Large intestine (tissue), 3 donors: ENCODE data around the gene MROH7. TPM values are rescaled to one million over a fixed set of nuclear protein-coding genes. Genes with fewer than 3 reads are reported as not detected.

Source experiments
- DNase-seq, 2 donors: peaks; one replicate each; pipeline versions ENCODE4 v3.0.0 to v3.0.0-alpha.2; 2013
- H3K27ac ChIP-seq: one replicate; pipeline ENCODE4 v1.5.1; 2013; ENCODE audit warnings: low read length
- H3K27me3 ChIP-seq: 2 replicates; pipeline ENCODE4 v1.6.1; 2013; ENCODE audit warnings: low read length; ENCODE audit not compliant: control insufficient read depth, insufficient read depth
- H3K36me3 ChIP-seq: 2 replicates; pipeline ENCODE4 v1.6.1; 2013; ENCODE audit warnings: low read length; ENCODE audit not compliant: control insufficient read depth, insufficient read depth
- H3K4me1 ChIP-seq: one replicate; pipeline ENCODE4 v1.6.1; 2013; ENCODE audit warnings: low read length; ENCODE audit not compliant: control insufficient read depth, insufficient read depth
- H3K4me3 ChIP-seq: one replicate; pipeline ENCODE4 v1.5.1; 2013; ENCODE audit warnings: low read length
- H3K9me3 ChIP-seq: one replicate; pipeline ENCODE4 v1.6.1; 2013; ENCODE audit warnings: mild to moderate bottlenecking, low read depth, low read length, moderate library complexity; ENCODE audit not compliant: control insufficient read depth
- WGBS: methylation state at CpG from one replicate; pipeline ENCODE4 v1.1.5; 2013; ENCODE audit warnings: low lambda C conversion rate; ENCODE audit not compliant: insufficient coverage; 5-methylcytosine and 5-hydroxymethylcytosine counted together
- polyA plus RNA-seq: library from polyadenylated mRNA; unstranded; fragments of 120-200 nt; gene quantifications from one replicate; pipeline ENCODE4 v1.2.1, GENCODE V29; 2013

Gene MROH7
- polyA plus RNA-seq, 1 donor = 25.1 TPM

DNA sequence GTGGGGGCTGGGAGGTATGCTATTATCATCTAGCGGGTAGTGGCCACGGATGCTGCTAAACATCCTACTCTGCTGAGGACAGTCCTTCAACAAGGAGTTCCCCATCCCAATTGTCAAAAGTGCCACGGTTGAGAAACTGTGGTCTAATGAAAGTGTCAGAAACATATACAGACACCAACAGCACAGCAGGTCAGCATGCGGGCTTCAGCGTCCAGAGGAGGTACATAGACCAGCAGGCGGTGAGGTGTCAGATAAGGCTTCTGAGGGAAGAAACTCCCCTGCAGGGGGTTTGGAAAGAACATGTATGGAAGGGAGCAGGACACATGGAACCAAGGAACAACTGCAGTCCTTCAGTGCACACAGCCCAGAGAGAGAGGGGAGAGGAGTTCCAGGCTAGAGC lies 69.3 kb downstream of the MROH7 start:
- no peak overlapping the region for H3K27ac ChIP-seq
- H3K36me3 ChIP-seq = peaks cover 2% of the 10 kb centered on the region
- DNase-seq = no peak
- no peak overlapping the region for H3K4me3 ChIP-seq
- peaks cover 7% of the 10 kb centered on the region for H3K4me1 ChIP-seq
- no CpG with 5 or more reads among the region's 6 CpGs for WGBS
- no peaks in the 10 kb centered on the region for H3K9me3 ChIP-seq
- no peaks in the 10 kb centered on the region for H3K27me3 ChIP-seq

DNA sequence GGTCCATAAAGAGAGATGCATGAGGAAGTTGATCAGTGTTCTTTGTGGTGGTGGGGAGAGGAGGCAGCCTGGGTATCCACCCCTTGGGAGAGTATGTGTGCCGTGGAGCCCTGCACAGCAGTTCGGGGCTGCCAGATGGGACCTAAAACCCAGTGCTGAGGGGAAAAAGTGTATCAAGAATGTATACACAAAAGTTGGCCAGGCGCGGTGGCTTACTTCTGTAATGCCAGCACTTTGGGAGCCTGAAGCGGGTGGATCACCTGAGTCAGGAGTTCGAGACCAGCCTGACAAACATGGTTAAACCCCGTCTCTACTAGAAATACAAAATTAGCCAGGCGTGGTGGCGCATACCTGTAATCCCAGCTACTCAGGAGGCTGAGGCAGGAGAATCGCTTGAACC lies 70.0 kb downstream of the MROH7 start:
- no peaks in the 10 kb centered on the region for H3K27me3 ChIP-seq
- H3K4me1 ChIP-seq = peaks cover 7% of the 10 kb centered on the region
- H3K4me3 ChIP-seq = no peak overlapping the region
- no CpG with 5 or more reads among the region's 10 CpGs for WGBS
- DNase-seq = no peak
- H3K36me3 ChIP-seq = no peaks in the 10 kb centered on the region
- no peaks in the 10 kb centered on the region for H3K9me3 ChIP-seq
- no peak overlapping the region for H3K27ac ChIP-seq

DNA sequence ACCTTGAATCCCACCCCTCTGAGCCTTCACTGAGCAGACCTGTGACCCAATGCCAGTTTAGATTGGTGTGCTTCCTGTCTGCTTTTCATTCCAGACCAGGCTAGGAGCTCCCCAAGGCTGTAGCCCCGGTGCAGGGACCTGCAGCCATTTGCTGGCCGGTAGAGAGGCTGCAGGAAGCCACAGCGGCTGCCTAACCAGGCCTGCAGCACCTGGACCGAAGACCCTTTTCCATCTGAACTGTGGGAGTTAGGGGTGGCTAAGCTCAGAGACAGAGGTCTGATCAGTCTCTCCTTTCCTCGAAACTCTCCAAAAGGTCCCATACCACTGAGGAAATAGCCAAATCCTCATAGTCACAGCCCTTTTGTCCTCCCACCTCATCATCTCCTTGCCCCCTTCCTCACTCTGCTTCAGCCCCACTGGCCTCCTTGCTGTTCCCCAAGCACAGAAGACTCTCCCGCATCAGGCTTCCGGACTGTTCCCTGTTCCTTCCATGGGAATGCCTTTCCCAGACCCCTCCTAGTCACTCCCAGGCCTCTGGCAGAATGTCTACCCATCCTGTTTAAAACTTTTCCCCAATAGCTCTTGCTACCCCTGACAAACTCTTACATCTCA lies 73.4 kb downstream of the MROH7 start:
- DNase-seq = no peak
- no peaks in the 10 kb centered on the region for H3K9me3 ChIP-seq
- no peak overlapping the region for H3K27ac ChIP-seq
- H3K27me3 ChIP-seq = no peaks in the 10 kb centered on the region
- peaks cover 7% of the 10 kb centered on the region for H3K4me1 ChIP-seq
- WGBS = 60% methylated on average over 1 of the region's 7 CpGs
- peak overlapping the region; percentile 79 for H3K4me3 ChIP-seq
- H3K36me3 ChIP-seq = peaks cover 20% of the 10 kb centered on the region

DNA sequence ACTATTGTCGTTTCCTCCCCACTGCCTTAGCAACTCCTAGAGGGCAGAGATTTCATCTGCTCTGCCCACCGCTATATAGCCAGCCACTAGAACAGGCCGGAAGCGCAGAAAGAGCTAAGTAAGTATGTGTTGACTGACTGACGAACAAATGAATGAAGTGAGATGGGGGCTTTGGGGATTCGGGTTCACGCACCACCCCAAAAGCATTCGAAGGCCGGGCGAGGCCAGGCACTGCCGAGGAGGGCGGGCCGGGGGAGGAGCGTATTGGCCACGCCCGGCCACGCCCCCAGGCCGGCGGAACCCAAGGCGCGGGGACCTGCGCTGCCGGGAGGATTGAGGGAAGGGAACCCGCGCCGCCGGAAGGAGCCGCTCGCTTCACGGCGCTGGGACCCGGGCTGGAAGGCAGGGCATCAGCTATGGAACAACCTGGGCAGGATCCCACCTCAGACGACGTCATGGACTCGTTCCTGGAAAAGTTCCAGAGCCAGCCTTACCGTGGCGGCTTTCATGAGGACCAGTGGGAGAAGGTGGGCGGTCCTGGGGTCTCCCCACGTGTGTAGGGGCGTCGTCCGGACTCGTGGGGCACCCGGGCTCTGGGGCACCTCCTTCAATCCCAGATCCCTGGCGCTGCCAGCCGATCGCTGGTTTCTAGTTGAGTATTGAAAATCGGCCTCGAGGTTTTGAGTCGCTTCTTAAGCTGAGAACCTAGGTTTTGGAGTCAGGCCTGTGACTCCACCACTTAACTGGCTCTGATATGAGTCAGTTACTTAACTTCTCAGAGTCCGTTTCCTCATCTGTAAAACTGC lies 74.1 kb downstream of the MROH7 start, which contains the start of gene TTC4:
TTC4 (plus strand) TSS at position 369 of the 806 bp plus-strand sequence; CDS start at position 417, 48 bp downstream.
- no CpG with 5 or more reads among the region's 51 CpGs for WGBS
- Histone ChIP-seq H3K4me1 (peaks cover 7% of the 10 kb centered on the region), H3K36me3 (peaks cover 23% of the 10 kb centered on the region), H3K27me3 (no peaks in the 10 kb centered on the region), H3K27ac (peak within 1 kb of the TSS; percentile 71), H3K9me3 (no peaks in the 10 kb centered on the region), H3K4me3 (peak within 1 kb of the TSS; percentile 79)
- DNase-seq = peak; percentile 72 to 91

DNA sequence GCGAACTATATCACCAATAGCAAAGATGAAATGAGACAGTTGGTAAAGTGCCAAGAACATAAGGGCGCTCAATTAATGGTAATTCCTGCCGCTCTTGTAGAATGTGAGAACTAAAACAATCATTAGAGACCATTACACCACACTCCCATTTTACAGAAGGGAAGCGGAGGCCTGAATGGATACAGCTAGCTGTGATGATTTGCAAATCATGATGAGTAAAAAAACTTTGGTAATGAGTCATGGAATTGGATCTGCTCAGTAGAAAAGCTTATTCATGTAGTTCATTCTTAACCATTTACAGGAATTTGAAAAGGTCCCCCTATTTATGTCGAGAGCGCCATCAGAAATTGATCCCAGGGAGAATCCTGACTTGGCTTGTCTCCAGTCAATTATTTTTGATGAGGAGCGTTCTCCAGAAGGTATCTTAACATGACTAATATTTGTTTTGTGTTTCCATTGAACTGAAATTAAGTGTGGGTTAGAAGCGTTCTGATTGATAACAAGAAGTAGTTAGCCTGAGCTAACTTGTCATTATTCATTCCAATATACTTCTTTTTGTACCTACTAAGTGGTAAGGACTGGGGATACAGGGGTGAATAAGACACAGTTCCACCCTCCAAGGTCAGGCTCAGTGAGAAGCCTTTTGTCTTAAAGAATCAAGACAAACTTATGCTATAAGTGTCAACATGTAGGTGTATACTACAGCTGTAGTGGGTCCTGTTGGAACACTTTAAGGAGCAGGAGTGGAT lies 74.9 kb downstream of the MROH7 start:
- Histone ChIP-seq H3K9me3 (no peaks in the 10 kb centered on the region), H3K4me3 (peak overlapping the region; percentile 79), H3K27me3 (no peaks in the 10 kb centered on the region), H3K36me3 (peaks cover 27% of the 10 kb centered on the region), H3K27ac (no peak overlapping the region), H3K4me1 (peaks cover 7% of the 10 kb centered on the region)
- peak in 1 of 2 donors; percentile 4 for DNase-seq
- 23% methylated on average over 4 of the region's 8 CpGs for WGBS

DNA sequence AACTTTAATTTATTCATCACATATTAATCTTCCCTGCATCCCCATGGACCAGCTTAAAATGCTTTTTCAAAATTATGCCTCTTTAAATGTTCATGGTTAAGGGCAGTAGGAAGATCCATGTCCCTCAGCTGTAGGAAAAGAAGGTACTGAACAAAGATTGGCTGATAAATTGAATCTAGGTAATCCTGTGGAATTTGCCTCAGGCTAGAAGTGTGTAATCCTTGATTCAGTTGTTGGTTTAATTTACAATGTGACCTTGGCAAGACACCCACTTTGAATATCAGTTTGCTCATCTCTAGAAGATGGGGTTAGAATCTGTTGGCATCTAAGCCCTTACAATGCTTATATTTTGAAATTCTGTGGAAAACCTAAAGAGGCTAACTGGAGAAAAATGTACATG lies 80.1 kb downstream of the MROH7 start:
- H3K4me1 ChIP-seq = no peaks in the 10 kb centered on the region

DNA sequence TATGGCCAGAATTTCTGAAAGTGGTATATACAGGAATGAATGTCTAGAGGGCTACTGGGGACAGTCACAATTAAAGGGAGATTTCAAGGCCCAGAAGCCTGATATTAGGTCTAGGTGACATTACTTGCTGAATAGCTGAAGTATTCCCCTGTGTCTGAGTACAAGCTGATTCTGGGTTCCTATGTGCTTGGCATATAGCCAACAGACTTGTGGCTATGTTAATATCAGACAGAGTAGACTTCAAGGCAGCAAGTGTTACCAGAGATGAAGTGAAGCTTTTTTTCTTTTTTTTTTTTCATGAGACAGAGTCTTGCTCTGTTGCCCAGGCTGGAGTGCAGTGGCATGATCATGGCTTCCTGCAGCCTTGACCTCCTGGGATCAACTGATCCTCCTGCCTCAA lies 82.4 kb downstream of the MROH7 start:
- Histone ChIP-seq H3K36me3 (peaks cover 66% of the 10 kb centered on the region), H3K27me3 (no peaks in the 10 kb centered on the region), H3K9me3 (peaks cover 9% of the 10 kb centered on the region), H3K4me3 (no peak overlapping the region), H3K4me1 (no peaks in the 10 kb centered on the region), H3K27ac (no peak overlapping the region)
- no peak for DNase-seq

More for the DNA sequence above, 80.1 kb downstream of the MROH7 start:
- H3K27me3 ChIP-seq = no peaks in the 10 kb centered on the region
- H3K9me3 ChIP-seq = peaks cover 9% of the 10 kb centered on the region
- H3K4me3 ChIP-seq = no peak overlapping the region
- H3K27ac ChIP-seq = no peak overlapping the region
- peaks cover 70% of the 10 kb centered on the region for H3K36me3 ChIP-seq
- DNase-seq = no peak

DNA sequence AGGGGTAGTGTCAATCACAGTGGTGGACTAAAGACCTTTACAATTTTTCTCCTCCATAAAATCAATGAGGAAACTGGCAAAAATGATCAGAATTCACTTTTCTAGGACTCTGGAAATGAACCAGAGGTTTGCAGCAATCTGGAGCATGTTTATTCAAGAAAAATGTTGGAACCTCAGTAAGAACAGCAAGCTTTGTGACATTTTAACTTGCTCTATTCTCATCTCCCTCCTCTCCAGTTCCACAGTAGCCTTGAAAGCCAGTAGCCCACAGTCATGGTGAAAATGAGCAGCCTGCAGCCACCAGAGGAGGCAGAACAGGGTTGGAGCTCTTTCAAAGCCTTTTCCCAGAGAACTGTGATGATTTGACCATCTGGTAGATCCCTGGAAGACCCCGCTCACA lies 83.2 kb downstream of the MROH7 start:
- peaks cover 9% of the 10 kb centered on the region for H3K9me3 ChIP-seq
- H3K4me3 ChIP-seq = no peak overlapping the region
- peaks cover 69% of the 10 kb centered on the region for H3K36me3 ChIP-seq
- WGBS = no CpG with 5 or more reads among the region's 1 CpG
- H3K27ac ChIP-seq = no peak overlapping the region
- H3K4me1 ChIP-seq = no peaks in the 10 kb centered on the region
- no peaks in the 10 kb centered on the region for H3K27me3 ChIP-seq
- DNase-seq = no peak

DNA sequence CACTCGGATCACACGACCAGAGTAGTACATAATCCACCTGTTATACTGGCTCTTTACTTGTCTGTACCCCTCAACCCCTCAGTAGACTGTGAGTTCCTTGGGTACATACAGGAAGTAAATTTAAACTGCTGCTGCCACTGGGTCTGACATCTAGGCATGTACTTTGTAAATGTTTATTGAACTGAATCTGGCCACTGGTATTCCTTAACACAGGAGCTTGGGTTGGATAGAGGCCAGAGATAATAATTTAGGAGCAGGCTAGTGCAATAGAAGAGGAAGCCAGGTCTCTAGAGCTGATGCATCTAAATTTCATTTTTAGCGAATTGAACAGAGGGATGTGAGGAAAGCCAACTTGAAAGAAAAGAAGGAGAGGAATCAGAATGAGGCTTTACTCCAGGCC lies 86.4 kb downstream of the MROH7 start:
- Histone ChIP-seq H3K27ac (no peak overlapping the region), H3K4me1 (no peaks in the 10 kb centered on the region), H3K9me3 (peaks cover 9% of the 10 kb centered on the region), H3K27me3 (no peaks in the 10 kb centered on the region), H3K4me3 (no peak overlapping the region), H3K36me3 (peaks cover 71% of the 10 kb centered on the region)
- DNase-seq = no peak
- WGBS = 100% methylated on average over 1 of the region's 3 CpGs

DNA sequence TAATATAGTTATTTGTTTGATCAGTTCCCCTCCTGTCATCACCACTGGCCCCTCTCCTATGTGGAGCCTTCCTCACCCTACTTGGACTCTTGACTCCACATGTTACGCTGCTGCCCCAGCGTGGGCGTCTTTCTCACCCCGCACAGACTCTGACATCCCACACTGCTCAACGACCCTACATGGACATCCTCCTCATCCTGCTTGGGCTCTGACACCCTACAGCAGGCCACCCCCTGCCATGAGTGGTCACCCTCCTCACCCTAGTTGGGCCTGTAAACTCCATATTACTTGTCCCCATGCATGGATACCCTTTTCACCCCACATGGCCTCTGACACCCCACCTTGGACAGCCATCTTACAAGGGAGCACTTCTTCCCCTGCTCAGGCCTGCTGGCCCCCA lies 95.1 kb downstream of the MROH7 start:
- WGBS = 100% methylated on average over 3 of the region's 5 CpGs
- Histone ChIP-seq H3K27me3 (no peaks in the 10 kb centered on the region), H3K4me1 (no peaks in the 10 kb centered on the region), H3K36me3 (peaks cover 76% of the 10 kb centered on the region), H3K27ac (no peak overlapping the region), H3K4me3 (no peak overlapping the region), H3K9me3 (no peaks in the 10 kb centered on the region)
- DNase-seq = no peak
